Chondrocyte (in vitro differentiated cells): ENCODE data around the gene CELF5. TPM values are rescaled to one million over a fixed set of nuclear protein-coding genes. Genes with fewer than 3 reads are reported as not detected.

Experiments used
- DNase-seq: peaks from one replicate; pipeline ENCODE4 v3.0.0; 2021; ENCODE audit warnings: mixed read lengths, low spot score
- H3K27ac Mint-ChIP-seq: one replicate; pipeline ENCODE4 v1.8.0; 2021; ENCODE audit warnings: mild to moderate bottlenecking, moderate library complexity, mixed read lengths; ENCODE audit not compliant: unreplicated experiment
- H3K27me3 Mint-ChIP-seq: 2 replicates; pipeline ENCODE4 v1.8.0; 2021; ENCODE audit warnings: low read depth, mixed read lengths
- H3K36me3 Mint-ChIP-seq: 2 replicates; pipeline ENCODE4 v1.8.0; 2021; ENCODE audit warnings: low read depth, mixed read lengths
- H3K4me1 Mint-ChIP-seq: 2 replicates; pipeline ENCODE4 v1.8.0; 2021; ENCODE audit warnings: low read depth, mild to moderate bottlenecking, mixed read lengths
- H3K4me3 Mint-ChIP-seq: one replicate; pipeline ENCODE4 v1.8.0; 2021; ENCODE audit warnings: mild to moderate bottlenecking, moderate library complexity, mixed read lengths; ENCODE audit not compliant: unreplicated experiment
- H3K9me3 Mint-ChIP-seq: 2 replicates; pipeline ENCODE4 v1.8.0; 2021; ENCODE audit warnings: low read depth, mixed read lengths
- CTCF ChIP-seq: fragments of 200-600 bp; sonication (generic); IDR thresholded peaks from 2 replicates; pipeline ENCODE4 v1.5.0; 2021; ENCODE audit warnings: antibody characterized with exemption, mild to moderate bottlenecking, moderate library complexity
- total RNA-seq: library from RNA; stranded (reverse); gene quantifications from 3 replicates; pipeline ENCODE4 v1.2.1, GENCODE V29; 2021

CELF5 gene
- total RNA-seq, 1 donor from 2014 or later: 0.22 TPM

DNA sequence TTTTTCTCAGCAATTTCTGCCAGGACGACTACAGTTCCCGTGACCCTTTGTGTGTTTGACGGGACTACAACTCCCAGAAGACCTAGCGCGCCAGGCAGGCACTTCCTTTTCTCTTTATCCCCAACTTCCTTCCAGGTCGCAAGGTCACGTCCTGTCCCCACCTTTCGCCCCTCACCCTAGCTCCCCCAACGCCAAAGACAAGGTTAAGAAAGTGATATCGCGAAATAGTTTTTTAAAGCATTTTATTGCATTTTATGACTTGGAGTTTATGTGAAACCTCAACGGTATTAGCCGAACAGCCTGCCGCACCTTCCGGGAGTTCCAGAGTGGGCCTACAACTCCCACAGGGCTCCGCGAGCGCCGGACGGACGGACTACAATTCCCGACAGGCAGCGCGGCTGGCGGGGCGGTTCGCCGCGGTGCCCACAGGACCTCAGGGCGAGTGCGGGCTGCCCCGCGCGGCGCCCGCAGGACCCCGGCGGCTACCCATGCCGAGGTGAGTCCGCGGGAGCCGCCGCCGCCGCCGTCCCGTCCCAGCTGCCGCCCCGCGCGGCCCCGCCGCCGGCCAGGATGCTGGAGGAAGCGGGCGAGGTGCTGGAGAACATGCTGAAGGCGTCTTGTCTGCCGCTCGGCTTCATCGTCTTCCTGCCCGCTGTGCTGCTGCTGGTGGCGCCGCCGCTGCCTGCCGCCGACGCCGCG, 38.9 kb upstream of the CELF5 start, which contains the start of gene NCLN:
TSS of gene NCLN (plus strand) at position 470 of the 699 bp plus-strand sequence. CDS start at position 571, 101 bp downstream.
- peak within 1 kb of the TSS; percentile 88 for H3K27ac Mint-ChIP-seq
- H3K27me3 Mint-ChIP-seq: no peaks in the 10 kb centered on the region
- no peaks in the 10 kb centered on the region for H3K36me3 Mint-ChIP-seq
- no peaks in the 10 kb centered on the region for H3K9me3 Mint-ChIP-seq
- DNase-seq: peak; percentile 98
- peak; percentile 6 for TF ChIP-seq CTCF
- H3K4me3 Mint-ChIP-seq: peak within 1 kb of the TSS; percentile 93
- peaks cover 21% of the 10 kb centered on the region for H3K4me1 Mint-ChIP-seq

- TF ChIP-seq CTCF: no peak
- Mint-ChIP-seq H3K27me3 (no peaks in the 10 kb centered on the region), H3K36me3 (no peaks in the 10 kb centered on the region), H3K4me3 (peak overlapping the region; percentile 93), H3K9me3 (no peaks in the 10 kb centered on the region), H3K4me1 (peaks cover 21% of the 10 kb centered on the region), H3K27ac (peak overlapping the region; percentile 65)
- peak; percentile 81 for DNase-seq
Observed at GRCh38 chr19:3186160-3186688, 38.2 kb upstream of the CELF5 start.

- peak; percentile 53 for DNase-seq
- Mint-ChIP-seq H3K4me1 (peaks cover 21% of the 10 kb centered on the region), H3K9me3 (no peaks in the 10 kb centered on the region), H3K27ac (peak overlapping the region; percentile 65), H3K27me3 (no peaks in the 10 kb centered on the region), H3K4me3 (peak overlapping the region; percentile 93), H3K36me3 (no peaks in the 10 kb centered on the region)
- no peak for TF ChIP-seq CTCF
Observed at GRCh38 chr19:3186891-3187661, 37.4 kb upstream of the CELF5 start.

DNA sequence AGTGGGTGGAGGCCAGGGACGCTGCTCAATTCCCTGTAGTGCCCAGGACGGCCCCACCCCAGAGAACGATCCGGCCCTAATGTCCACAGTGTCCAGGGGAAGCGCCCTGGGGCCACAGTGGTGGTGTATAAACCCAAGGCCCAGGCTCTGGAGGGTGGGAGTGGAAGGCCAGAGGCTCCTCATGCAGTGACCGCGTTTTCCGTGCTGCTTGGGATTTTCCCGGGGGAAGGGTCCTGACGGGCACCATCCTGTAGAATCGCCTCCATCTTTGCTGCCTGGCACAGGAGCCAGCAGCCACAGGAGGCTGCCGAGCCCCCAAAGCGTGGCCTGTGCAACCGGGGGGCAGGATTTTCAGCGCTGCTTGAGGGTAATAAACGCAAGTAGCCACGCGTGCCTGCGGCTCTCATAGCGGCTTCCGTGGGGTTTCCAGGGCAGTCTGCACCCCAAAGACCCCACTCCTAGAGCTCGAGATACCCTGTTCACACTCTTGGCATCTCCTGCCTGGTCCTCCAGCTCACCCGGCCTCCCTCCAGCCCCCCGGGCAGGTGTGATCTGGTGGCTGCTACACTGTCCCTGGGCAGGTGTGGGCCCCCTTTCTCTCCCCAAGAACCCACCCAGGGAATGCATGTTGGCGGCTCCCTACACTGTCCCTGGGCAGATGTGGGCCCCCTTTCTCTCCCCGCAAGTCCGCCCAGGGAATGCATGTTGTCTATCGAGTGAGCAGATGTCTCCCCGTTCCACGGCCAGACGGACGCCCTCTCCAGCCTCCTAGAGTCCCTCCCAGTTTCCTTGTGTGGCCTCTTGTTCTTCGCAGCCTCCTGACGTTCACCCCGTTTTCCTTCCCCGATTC, 36.6 kb upstream of the CELF5 start:
- peak; percentile 82 for DNase-seq
- no peak for TF ChIP-seq CTCF
- Mint-ChIP-seq H3K27me3 (no peaks in the 10 kb centered on the region), H3K4me1 (peaks cover 21% of the 10 kb centered on the region), H3K4me3 (peak overlapping the region; percentile 93), H3K9me3 (no peaks in the 10 kb centered on the region), H3K27ac (no peak overlapping the region), H3K36me3 (no peaks in the 10 kb centered on the region)
